Activated CD4-positive, alpha-beta memory T cell treated with anti-CD3 and anti-CD28 coated beads for 36 hours (primary cell): ENCODE results near the gene WDFY4. TPM values are rescaled to one million over a fixed set of nuclear protein-coding genes. Genes with fewer than 3 reads are reported as not detected.

Experiments
- CTCF ChIA-PET: fragments of 350-600 bp; sonication (Branson Sonifier 250); formaldehyde crosslinking; loops from one replicate; lab custom pipeline; 2021; ENCODE audit warnings: antibody characterized with exemption, inconsistent platforms; lab: Charles Lee
- POLR2A ChIA-PET: fragments of 350-600 bp; sonication (Branson Sonifier 250); formaldehyde crosslinking; loops from one replicate; lab custom pipeline; 2021; ENCODE audit warnings: antibody characterized with exemption; lab: Charles Lee
- DNase-seq: peaks from one replicate; pipeline ENCODE4 v3.0.0-alpha.2; 2020
- H3K27ac Mint-ChIP-seq: one replicate; pipeline ENCODE4 v1.8.0; 2021; ENCODE audit warnings: mixed read lengths
- H3K27me3 Mint-ChIP-seq: one replicate; pipeline ENCODE4 v1.8.0; 2021; ENCODE audit warnings: mixed read lengths
- H3K36me3 Mint-ChIP-seq: one replicate; pipeline ENCODE4 v1.8.0; 2021; ENCODE audit warnings: mixed read lengths
- H3K4me1 Mint-ChIP-seq: one replicate; pipeline ENCODE4 v1.8.0; 2021; ENCODE audit warnings: low read depth, mixed read lengths
- H3K4me3 Mint-ChIP-seq: one replicate; pipeline ENCODE4 v1.8.0; 2021; ENCODE audit warnings: mild to moderate bottlenecking, mixed read lengths
- H3K9me3 Mint-ChIP-seq: one replicate; pipeline ENCODE4 v1.8.0; 2021; ENCODE audit warnings: mixed read lengths
- intact Hi-C: fragments of 100-400 bp; cut with micrococcal nuclease; formaldehyde crosslinking; loops from one replicate; pipeline ENCODE4 v1.15.1; 2023
- total RNA-seq, 2 experiments: library from RNA; stranded (reverse); gene quantifications; one replicate each; pipeline ENCODE4 v1.2.3, GENCODE V29; 2021

The WDFY4 gene
- total RNA-seq, 2 experiments from 2014 or later, result not detected

DNA sequence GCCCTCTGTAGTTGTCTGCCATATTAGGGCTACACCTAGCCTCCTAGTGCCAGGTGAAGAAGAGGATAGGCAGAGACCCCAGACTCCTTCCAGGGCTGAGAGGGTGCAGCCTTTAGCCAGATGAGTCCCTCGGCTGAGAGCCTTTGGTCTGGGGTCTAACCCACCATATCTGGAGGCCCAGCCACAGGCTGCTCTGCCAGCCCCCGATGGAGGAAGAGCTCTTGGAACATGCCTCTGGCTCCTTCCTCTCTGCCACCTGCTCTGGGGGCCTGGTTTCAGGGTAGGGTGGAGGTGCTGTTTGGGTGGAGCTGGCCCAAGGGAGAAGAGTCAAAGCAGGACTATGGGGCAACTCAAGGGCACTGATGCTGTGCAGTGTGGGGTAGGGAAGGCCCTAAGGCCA lies 253.6 kb downstream of the WDFY4 start:
- H3K4me3 Mint-ChIP-seq, result no peak overlapping the region
- H3K36me3 Mint-ChIP-seq, result no peaks in the 10 kb centered on the region
- no peaks in the 10 kb centered on the region for H3K27me3 Mint-ChIP-seq
- intact Hi-C loops, result no loop called here
- H3K27ac Mint-ChIP-seq, result no peak overlapping the region
- POLR2A ChIA-PET, result no interaction called here
- no peaks in the 10 kb centered on the region for H3K9me3 Mint-ChIP-seq
- H3K4me1 Mint-ChIP-seq, result no peaks in the 10 kb centered on the region
- CTCF ChIA-PET, result no interaction called here
- no peak for DNase-seq

DNA sequence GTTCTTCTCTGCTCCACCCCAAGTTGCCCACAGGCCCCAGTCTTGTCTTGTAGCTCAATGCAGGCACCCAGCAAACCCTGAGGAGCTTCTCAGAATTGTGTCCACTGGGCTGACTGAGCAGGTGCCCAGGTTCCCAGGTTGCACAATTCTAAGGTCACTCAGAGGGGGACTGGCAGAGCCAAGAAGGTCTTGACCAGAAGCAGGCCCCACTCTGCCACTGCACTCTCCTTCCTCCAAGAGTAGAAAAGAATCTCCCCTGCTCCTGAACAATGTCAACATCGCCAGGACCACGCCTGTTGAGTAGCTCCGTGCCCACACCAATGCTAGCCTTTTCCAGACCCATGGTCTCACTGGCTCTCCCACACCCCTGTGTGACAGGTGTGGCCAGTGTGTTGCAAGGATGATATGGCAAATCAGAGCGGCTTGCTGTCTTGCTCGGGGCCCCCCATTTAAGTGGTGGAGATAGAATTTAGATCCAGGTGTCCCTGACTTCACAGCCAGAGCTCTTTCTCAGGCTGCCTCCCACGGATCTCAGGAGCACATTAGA lies 254.4 kb downstream of the WDFY4 start:
- no peaks in the 10 kb centered on the region for H3K27me3 Mint-ChIP-seq
- no peak overlapping the region for H3K4me3 Mint-ChIP-seq
- no peaks in the 10 kb centered on the region for H3K4me1 Mint-ChIP-seq
- H3K36me3 Mint-ChIP-seq, result no peaks in the 10 kb centered on the region
- ChIA-PET CTCF (no interaction called here), POLR2A (no interaction called here)
- H3K27ac Mint-ChIP-seq, result no peak overlapping the region
- H3K9me3 Mint-ChIP-seq, result no peaks in the 10 kb centered on the region
- intact Hi-C loops, result no loop called here
- DNase-seq, result no peak

DNA sequence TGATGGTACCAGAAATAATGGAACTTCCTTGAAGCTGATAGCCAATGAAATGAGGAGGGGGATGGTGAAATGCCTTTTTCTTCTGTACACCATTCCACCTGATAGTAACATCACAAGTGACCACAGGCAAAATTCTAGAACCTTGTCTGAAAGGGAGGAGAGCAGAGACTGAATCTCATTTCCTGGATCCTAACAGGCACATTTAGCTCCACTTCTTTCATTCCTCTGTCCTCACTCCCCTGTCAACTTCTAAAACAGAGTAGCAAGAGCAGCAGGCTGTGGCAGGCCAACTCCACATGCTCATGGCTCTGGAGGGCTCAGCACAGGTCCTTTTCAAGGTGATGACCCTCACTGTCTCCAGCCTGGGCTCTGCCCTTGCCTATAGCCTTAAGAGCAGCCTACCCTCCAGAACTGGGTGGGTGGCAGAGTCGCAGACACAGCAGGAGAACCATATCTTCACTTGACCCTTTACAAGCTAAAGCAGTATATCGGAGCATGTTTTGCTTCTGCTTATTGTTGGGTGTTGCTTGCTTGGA lies 255.2 kb downstream of the WDFY4 start, which contains the start of gene LRRC18:
Gene LRRC18 (minus strand): TSS at position 51 of the 536 bp plus-strand sequence. CDS start 25,685 bp downstream, outside the sequence.
- Mint-ChIP-seq H3K9me3 (no peaks in the 10 kb centered on the region), H3K4me3 (no peak within 1 kb of the TSS), H3K36me3 (no peaks in the 10 kb centered on the region), H3K27me3 (no peaks in the 10 kb centered on the region), H3K4me1 (no peaks in the 10 kb centered on the region), H3K27ac (no peak within 1 kb of the TSS)
- ChIA-PET CTCF (no interaction called here), POLR2A (no interaction called here)
- DNase-seq, result no peak
- intact Hi-C loops, result no loop called here

DNA sequence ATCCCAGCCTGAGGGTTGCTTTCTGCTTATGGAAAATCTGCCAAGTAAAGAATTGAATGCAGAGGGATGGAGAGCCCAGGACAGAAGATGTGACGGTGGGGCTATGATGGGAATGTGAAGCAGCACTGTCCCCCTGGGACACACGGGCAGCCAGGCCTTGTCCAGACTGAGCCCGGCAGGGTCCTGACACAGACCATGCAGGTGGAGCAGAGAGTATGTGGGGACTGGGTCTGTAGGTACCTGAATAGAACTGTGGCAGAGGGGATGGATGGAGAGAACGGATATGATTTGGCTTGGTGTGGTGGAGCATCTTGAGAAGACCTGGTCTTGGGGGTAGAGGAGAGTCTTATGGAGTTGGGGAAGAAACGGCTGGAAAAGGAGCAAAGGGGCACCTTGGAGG lies 255.7 kb downstream of the WDFY4 start:
- Mint-ChIP-seq H3K27me3 (no peaks in the 10 kb centered on the region), H3K9me3 (no peaks in the 10 kb centered on the region), H3K27ac (no peak overlapping the region), H3K4me3 (no peak overlapping the region), H3K4me1 (no peaks in the 10 kb centered on the region), H3K36me3 (no peaks in the 10 kb centered on the region)
- DNase-seq, result no peak
- intact Hi-C loops, result no loop called here
- POLR2A ChIA-PET, result no interaction called here
- CTCF ChIA-PET, result no interaction called here

DNA sequence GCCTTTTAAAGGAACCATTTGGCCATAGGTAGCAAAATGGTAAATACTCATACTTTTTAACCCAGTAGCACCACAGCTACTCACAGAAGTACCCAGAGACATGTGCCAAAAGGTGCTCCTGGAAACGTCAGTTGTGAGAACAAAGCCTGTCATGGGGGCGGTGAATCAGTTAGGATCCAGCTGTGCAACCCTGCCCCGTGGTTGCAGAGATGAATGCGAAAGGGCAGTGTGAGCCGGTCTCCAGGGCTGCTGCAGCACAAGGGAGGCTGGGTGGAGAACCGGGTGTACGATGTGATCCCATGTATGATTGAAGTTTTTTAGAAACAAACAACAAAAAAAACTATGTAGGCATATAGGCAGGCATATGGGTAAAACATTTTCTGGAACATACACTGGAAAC lies 256.3 kb downstream of the WDFY4 start:
- no peaks in the 10 kb centered on the region for H3K27me3 Mint-ChIP-seq
- CTCF ChIA-PET, result no interaction called here
- DNase-seq, result no peak
- H3K4me3 Mint-ChIP-seq, result no peak overlapping the region
- no peaks in the 10 kb centered on the region for H3K36me3 Mint-ChIP-seq
- no peaks in the 10 kb centered on the region for H3K9me3 Mint-ChIP-seq
- no peak overlapping the region for H3K27ac Mint-ChIP-seq
- intact Hi-C loops, result no loop called here
- H3K4me1 Mint-ChIP-seq, result no peaks in the 10 kb centered on the region
- POLR2A ChIA-PET, result no interaction called here

DNA sequence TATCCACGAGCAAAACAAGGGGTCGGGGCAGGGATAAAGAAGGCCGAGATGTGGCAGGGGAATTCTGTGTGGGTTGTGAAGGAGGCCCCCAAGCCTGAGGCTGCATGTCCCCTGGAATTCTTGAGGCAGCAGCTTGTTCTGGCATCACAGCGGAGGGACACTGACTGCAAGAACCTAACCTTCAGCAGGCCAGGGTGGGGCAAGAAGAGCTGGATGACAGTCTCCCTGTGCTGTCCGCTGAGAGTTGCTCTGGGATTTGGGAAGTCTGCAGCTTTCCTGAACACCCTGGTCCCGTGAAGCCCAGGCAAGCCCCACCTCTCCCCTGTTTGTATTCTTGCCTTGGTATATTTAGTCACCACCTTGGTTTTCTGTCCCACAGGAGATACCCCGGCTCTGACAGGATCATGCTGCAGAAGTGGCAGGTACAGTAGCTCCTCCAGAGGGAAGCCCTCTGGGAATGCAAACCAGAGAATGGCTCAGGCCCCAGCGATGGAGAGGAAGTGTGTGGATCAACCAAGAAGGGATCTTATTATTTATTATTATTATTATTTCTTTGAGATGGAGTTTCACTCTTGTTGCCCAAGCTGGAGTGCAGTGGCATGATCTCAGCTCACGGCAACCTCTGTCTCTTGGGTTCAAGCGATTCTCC lies 256.9 kb downstream of the WDFY4 start:
- Mint-ChIP-seq H3K36me3 (no peaks in the 10 kb centered on the region), H3K4me3 (no peak overlapping the region), H3K27me3 (no peaks in the 10 kb centered on the region), H3K4me1 (no peaks in the 10 kb centered on the region), H3K27ac (no peak overlapping the region), H3K9me3 (no peaks in the 10 kb centered on the region)
- intact Hi-C loops, result no loop called here
- POLR2A ChIA-PET, result no interaction called here
- CTCF ChIA-PET, result no interaction called here
- no peak for DNase-seq

DNA sequence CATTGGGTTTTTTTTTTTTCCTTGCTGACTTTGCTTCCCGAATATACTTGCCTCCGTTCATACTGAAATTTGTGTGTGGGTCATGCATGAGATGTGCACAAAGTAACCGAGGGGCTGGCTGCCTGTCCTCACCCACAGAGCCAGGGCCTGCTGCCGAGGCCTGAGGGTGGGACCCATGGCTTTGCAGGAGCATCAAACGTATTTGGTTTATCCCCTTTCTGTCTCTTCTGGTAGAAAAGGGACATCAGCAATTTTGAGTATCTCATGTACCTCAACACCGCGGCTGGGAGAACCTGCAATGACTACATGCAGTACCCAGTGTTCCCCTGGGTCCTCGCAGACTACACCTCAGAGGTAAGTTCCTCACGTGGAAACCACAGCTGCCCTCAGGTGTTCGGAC lies 258.4 kb downstream of the WDFY4 start:
- CTCF ChIA-PET, result no interaction called here

DNA sequence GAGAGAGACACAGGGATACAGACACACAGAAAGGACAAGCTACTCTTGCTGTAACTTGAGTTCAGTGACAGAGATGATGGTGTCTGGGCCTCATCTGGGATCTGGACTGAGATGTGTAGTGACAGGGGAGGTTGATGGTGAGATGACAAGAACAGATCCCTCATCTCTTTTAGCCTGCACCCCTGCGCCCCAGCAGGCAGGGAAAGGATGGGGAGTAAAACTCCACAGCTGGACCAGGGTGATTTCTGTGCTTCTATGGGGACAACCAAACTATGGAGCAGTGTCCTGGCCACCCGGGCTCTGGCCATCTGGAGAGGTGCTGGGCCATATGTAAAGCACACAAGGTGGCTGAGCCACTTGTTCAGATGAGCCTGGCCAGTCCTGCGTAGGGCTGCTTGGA lies 259.5 kb downstream of the WDFY4 start:
- ChIA-PET CTCF (no interaction called here), POLR2A (no interaction called here)
- Mint-ChIP-seq H3K9me3 (no peaks in the 10 kb centered on the region), H3K4me3 (no peak overlapping the region), H3K27me3 (no peaks in the 10 kb centered on the region), H3K4me1 (no peaks in the 10 kb centered on the region), H3K27ac (no peak overlapping the region), H3K36me3 (no peaks in the 10 kb centered on the region)
- no peak for DNase-seq
- intact Hi-C loops, result no loop called here

More for the DNA sequence above, 258.4 kb downstream of the WDFY4 start:
- Mint-ChIP-seq H3K27ac (no peak overlapping the region), H3K36me3 (no peaks in the 10 kb centered on the region), H3K4me3 (no peak overlapping the region), H3K9me3 (no peaks in the 10 kb centered on the region), H3K27me3 (no peaks in the 10 kb centered on the region), H3K4me1 (no peaks in the 10 kb centered on the region)
- no peak for DNase-seq
- intact Hi-C loops, result no loop called here
- POLR2A ChIA-PET, result no interaction called here

DNA sequence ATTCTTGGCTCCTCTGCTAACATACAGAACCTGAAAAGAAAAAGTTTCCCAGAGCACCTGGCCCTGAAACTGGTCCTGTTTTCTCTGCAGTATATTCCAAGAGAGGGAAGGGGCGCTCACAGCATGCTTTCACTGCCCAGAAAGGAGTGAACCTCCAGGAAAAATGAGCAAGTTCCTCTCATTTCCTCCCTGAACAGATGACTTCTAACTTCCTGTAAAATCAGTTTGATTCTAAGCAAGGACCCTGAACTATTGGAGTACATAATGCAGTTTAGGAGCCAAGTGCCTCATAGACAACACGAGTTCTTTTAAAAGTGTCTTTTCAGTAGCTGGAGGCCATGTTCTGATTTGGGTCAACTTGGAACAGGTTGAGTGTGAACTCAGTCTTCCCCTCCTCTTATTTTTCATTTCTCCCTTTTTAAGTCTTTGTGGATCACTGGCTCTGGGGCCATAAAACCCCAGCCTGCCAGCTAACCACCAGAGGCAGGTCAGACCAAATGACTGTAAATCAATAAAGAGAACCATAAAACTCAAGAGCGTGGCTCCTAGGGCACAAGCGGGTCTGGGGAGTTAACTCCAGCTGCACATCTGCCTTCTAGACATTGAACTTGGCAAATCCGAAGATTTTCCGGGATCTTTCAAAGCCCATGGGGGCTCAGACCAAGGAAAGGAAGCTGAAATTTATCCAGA lies 260.9 kb downstream of the WDFY4 start:
- Mint-ChIP-seq H3K9me3 (no peaks in the 10 kb centered on the region), H3K4me1 (no peaks in the 10 kb centered on the region), H3K27me3 (no peaks in the 10 kb centered on the region), H3K27ac (no peak overlapping the region), H3K4me3 (no peak overlapping the region), H3K36me3 (no peaks in the 10 kb centered on the region)
- DNase-seq, result no peak
- ChIA-PET CTCF (interaction anchor here (0.7 kb wide), 1 partner anchor 462 kb away, joined by 3 read pairs; no protein-coding TSS in a partner anchor), POLR2A (no interaction called here)
- intact Hi-C loops, result no loop called here

DNA sequence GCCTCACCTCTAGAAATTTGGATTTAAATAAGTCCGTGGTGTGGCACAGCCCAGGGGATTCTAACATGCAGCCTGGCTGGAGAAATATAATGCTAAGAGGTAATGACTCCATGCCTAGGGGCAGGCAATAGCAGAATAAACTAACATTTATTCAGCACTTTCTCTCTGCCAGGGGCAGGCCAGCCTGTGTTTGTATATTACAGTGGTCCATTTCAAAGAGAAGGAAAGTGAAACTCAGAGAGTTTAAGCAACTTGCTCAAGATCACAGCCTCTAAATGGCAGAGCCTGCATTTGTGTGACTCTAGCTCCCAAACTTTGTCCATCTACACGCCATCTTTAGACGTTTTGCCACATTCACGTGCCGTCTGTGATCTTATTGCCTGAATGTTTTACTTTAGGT lies 261.7 kb downstream of the WDFY4 start:
- no peak for DNase-seq
- Mint-ChIP-seq H3K9me3 (no peaks in the 10 kb centered on the region), H3K36me3 (no peaks in the 10 kb centered on the region), H3K27me3 (peaks cover 2% of the 10 kb centered on the region), H3K4me3 (no peak overlapping the region), H3K27ac (no peak overlapping the region), H3K4me1 (no peaks in the 10 kb centered on the region)
- intact Hi-C loops, result no loop called here
- POLR2A ChIA-PET, result no interaction called here
- CTCF ChIA-PET, result interaction anchor here (0.7 kb wide), 1 partner anchor 461 kb away, joined by 3 read pairs; no protein-coding TSS in a partner anchor

DNA sequence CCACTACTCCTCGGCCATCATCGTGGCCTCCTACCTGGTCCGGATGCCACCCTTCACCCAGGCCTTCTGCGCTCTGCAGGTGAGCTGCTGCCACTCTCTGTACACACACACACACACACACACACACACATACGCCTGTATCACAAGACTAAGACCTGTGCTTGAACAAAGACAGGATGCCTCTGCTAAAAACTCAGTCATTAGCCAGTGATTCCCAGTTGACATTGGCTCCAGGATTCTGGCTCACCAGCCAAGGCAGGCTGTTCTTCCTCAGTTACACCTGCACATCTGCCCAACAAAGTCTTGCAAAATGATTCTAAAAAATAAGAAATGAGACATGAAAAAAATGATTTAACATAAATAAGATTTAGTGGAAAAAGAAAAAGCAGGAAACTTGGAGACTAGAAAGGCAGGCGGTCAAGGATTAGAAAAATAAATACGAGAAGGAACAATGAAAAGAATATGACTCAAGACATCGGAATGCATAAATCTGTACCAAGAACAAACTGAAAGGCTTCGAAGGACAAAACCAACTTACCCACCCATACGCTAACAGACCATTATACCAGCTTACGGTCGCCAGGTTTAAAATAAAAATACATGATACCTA lies 262.3 kb downstream of the WDFY4 start:
- H3K4me1 Mint-ChIP-seq, result no peaks in the 10 kb centered on the region
- no peaks in the 10 kb centered on the region for H3K36me3 Mint-ChIP-seq
- intact Hi-C loops, result no loop called here
- no peaks in the 10 kb centered on the region for H3K9me3 Mint-ChIP-seq
- H3K27ac Mint-ChIP-seq, result no peak overlapping the region
- DNase-seq, result no peak
- peaks cover 2% of the 10 kb centered on the region for H3K27me3 Mint-ChIP-seq
- ChIA-PET CTCF (no interaction called here), POLR2A (no interaction called here)
- H3K4me3 Mint-ChIP-seq, result no peak overlapping the region
